ENCODE results near the gene C1QA.

DNA sequence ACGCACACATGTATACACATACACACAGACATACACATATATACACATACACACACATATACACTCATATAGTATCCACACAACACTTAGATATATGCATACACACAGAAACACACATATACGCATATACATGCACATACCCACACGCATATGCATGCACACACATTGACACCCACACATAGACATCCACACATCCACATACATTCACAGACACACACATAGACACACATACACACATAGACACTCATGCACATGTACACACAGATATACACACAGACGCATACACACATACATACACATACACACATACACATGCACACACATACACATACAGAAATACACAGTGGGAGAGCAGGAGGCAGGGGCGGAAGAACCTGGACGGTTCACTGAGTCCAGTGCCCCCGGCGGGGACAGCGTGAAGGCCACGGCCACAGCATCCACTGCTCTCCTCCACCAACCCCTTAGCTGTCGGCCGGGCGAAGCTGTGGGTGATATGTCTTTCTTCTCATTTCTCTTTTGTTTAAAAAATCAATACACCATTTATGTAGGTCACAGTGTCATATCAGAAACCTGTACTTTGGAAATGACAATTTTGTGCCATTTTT, 13.8 kb downstream of the C1QA start:
- TF ChIP-seq POLR2A (IDR thresholded peaks at IDR 0.05): no peak
- TF ChIP-seq, protein P1, sequence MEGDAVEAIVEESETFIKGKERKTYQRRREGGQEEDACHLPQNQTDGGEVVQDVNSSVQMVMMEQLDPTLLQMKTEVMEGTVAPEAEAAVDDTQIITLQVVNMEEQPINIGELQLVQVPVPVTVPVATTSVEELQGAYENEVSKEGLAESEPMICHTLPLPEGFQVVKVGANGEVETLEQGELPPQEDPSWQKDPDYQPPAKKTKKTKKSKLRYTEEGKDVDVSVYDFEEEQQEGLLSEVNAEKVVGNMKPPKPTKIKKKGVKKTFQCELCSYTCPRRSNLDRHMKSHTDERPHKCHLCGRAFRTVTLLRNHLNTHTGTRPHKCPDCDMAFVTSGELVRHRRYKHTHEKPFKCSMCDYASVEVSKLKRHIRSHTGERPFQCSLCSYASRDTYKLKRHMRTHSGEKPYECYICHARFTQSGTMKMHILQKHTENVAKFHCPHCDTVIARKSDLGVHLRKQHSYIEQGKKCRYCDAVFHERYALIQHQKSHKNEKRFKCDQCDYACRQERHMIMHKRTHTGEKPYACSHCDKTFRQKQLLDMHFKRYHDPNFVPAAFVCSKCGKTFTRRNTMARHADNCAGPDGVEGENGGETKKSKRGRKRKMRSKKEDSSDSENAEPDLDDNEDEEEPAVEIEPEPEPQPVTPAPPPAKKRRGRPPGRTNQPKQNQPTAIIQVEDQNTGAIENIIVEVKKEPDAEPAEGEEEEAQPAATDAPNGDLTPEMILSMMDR (IDR thresholded peaks at IDR 0.05): no peak
